ENCODE measurements around the gene ATP8A2.
A peak's percentile ranks its signal among the peaks of the same experiment; 100 is the strongest.
"Not testable (repeated sequence)": the region's sequence is repeated elsewhere in the genome, so short reads cannot be mapped to it uniquely, and the experiment has no call there.

Gene ATP8A2

GRCh38 chr13:25463496-25463895, 91.7 kb downstream of the ATP8A2 start:
- DNase-seq (ENCODE audit: low spot score) = peak; percentile 47

GRCh38 chr13:25466880-25467279, 95.1 kb downstream of the ATP8A2 start:
- DNase-seq (ENCODE audit: low spot score) = no peak

- DNase-seq (ENCODE audit: low spot score) = no peak
These were observed 96.8 kb downstream of the ATP8A2 start for GRCh38 chr13:25468325-25469168.

- no peak for DNase-seq (ENCODE audit: low spot score)
These were observed 97.4 kb downstream of the ATP8A2 start for GRCh38 chr13:25469169-25469525.

- DNase-seq (ENCODE audit: low spot score) = peak; percentile 43
These were observed 102.1 kb downstream of the ATP8A2 start for GRCh38 chr13:25473864-25474263.

- no peak for DNase-seq (ENCODE audit: low spot score)
These were observed 106.4 kb downstream of the ATP8A2 start for GRCh38 chr13:25478186-25478585.

- no peak for DNase-seq (ENCODE audit: low spot score)
These were observed 117.5 kb downstream of the ATP8A2 start for GRCh38 chr13:25489238-25489637.

GRCh38 chr13:25490236-25490635, 118.5 kb downstream of the ATP8A2 start:
- DNase-seq (ENCODE audit: low spot score) = no peak

- no peak for DNase-seq (ENCODE audit: low spot score)
These were observed 122.3 kb downstream of the ATP8A2 start for GRCh38 chr13:25493931-25494640.

- no peak for DNase-seq (ENCODE audit: low spot score)
These were observed 123.1 kb downstream of the ATP8A2 start for GRCh38 chr13:25494698-25495411.

- DNase-seq (ENCODE audit: low spot score) = no peak
These were observed 129.5 kb downstream of the ATP8A2 start for GRCh38 chr13:25501231-25501630.

- no peak for DNase-seq (ENCODE audit: low spot score)
These were observed 130.3 kb downstream of the ATP8A2 start for GRCh38 chr13:25502031-25502430.

- no peak for DNase-seq (ENCODE audit: low spot score)
These were observed 130.8 kb downstream of the ATP8A2 start for GRCh38 chr13:25502551-25502950.

GRCh38 chr13:25503856-25504255, 132.1 kb downstream of the ATP8A2 start:
- DNase-seq (ENCODE audit: low spot score) = no peak

GRCh38 chr13:25507841-25508240, 136.1 kb downstream of the ATP8A2 start:
- DNase-seq (ENCODE audit: low spot score) = no peak

GRCh38 chr13:25513060-25513459, 141.3 kb downstream of the ATP8A2 start:
- DNase-seq (ENCODE audit: low spot score) = not testable (repeated sequence)

GRCh38 chr13:25518441-25518840, 146.7 kb downstream of the ATP8A2 start:
- no peak for DNase-seq (ENCODE audit: low spot score)

- DNase-seq (ENCODE audit: low spot score) = no peak
These were observed 154.1 kb downstream of the ATP8A2 start for GRCh38 chr13:25525884-25526283.

- DNase-seq (ENCODE audit: low spot score) = no peak
These were observed 156.5 kb downstream of the ATP8A2 start for GRCh38 chr13:25528266-25528665.

GRCh38 chr13:25529425-25529824, 157.7 kb downstream of the ATP8A2 start:
- peak; percentile 78 for DNase-seq (ENCODE audit: low spot score)

- DNase-seq (ENCODE audit: low spot score) = no peak
These were observed 166.5 kb downstream of the ATP8A2 start for GRCh38 chr13:25538276-25538675.

GRCh38 chr13:25541434-25542123, 169.8 kb downstream of the ATP8A2 start:
- DNase-seq (ENCODE audit: low spot score) = no peak

Data from SW480 (cell line).